GM19467 (cell line): ENCODE measurements around the gene B4GALT3.

Experiments
- ATAC-seq: cut with Tn5 transposase; IDR thresholded peaks from one replicate; pipeline ENCODE4 v1.9.1; 2021; ENCODE audit warnings: mild to moderate bottlenecking, moderate library complexity; ENCODE audit not compliant: unreplicated experiment

Gene B4GALT3

GRCh38 chr1:161188381-161188780 lies 11.1 kb upstream of the B4GALT3 start:
- no peak for ATAC-seq

- no peak for ATAC-seq
Observed at GRCh38 chr1:161187311-161187710, 10.0 kb upstream of the B4GALT3 start.

GRCh38 chr1:161185732-161186311 lies 8.5 kb upstream of the B4GALT3 start:
- ATAC-seq, result peak; percentile 14

- peak; percentile 44 for ATAC-seq
Observed at GRCh38 chr1:161185282-161185682, 8.0 kb upstream of the B4GALT3 start.

GRCh38 chr1:161182214-161182613 lies 4.9 kb upstream of the B4GALT3 start:
- no peak for ATAC-seq

GRCh38 chr1:161180639-161181038 lies 3.3 kb upstream of the B4GALT3 start:
- no peak for ATAC-seq

GRCh38 chr1:161179698-161180097 lies 2.4 kb upstream of the B4GALT3 start:
- no peak for ATAC-seq

GRCh38 chr1:161177936-161178244 lies 583 bp upstream of the B4GALT3 start:
- no peak for ATAC-seq

GRCh38 chr1:161176468-161177111 lies 717 bp downstream of the B4GALT3 start:
- ATAC-seq, result no peak

- ATAC-seq, result no peak
Observed at GRCh38 chr1:161175771-161176453, 1.4 kb downstream of the B4GALT3 start.

- ATAC-seq, result no peak
Observed at GRCh38 chr1:161174911-161175310, 2.4 kb downstream of the B4GALT3 start.

GRCh38 chr1:161173711-161174110 lies 3.6 kb downstream of the B4GALT3 start:
- no peak for ATAC-seq

GRCh38 chr1:161172776-161173376 lies 4.4 kb downstream of the B4GALT3 start:
- no peak for ATAC-seq

- ATAC-seq, result no peak
Observed at GRCh38 chr1:161172349-161172748, 5.0 kb downstream of the B4GALT3 start.

GRCh38 chr1:161171696-161172095 lies 5.6 kb downstream of the B4GALT3 start:
- ATAC-seq, result no peak

- ATAC-seq, result no peak
Observed at GRCh38 chr1:161171191-161171590, 6.1 kb downstream of the B4GALT3 start.

GRCh38 chr1:161168906-161169305 lies 8.4 kb downstream of the B4GALT3 start:
- no peak for ATAC-seq

GRCh38 chr1:161166669-161167548 lies 10.4 kb downstream of the B4GALT3 start:
- ATAC-seq, result no peak

GRCh38 chr1:161165742-161166668 lies 11.3 kb downstream of the B4GALT3 start, which contains the start of gene PPOX:
Gene PPOX, plus strand, starts transcription at chr1:161166426. Its CDS starts 422 bp downstream, at chr1:161166848.
- peak; percentile 92 for ATAC-seq
